ENCODE data around the gene SIRT7.

GRCh38 chr17:81939881-81940385 lies 22.0 kb upstream of the SIRT7 start:
- no peak for TF ChIP-seq POLR2AphosphoS5 (IDR thresholded peaks at IDR 0.05)
- no peak for TF ChIP-seq CTCF (IDR thresholded peaks at IDR 0.05)
